A549 (cell line): ENCODE data around the gene HSF2BP. TPM values are rescaled to one million over a fixed set of nuclear protein-coding genes. Genes with fewer than 3 reads are reported as not detected.

ENCODE experiments used
- ATAC-seq, 2 experiments: fragments of 200-7000 bp in 1 of 2; fragments of >200 bp in 1 of 2; cut with Nextera tagmentation in 1 of 2; cut with Tn5 transposase in 1 of 2; 3 replicates each; pipeline versions ENCODE4 v1.8.0 to v1.9.1; 2018 to 2020; ENCODE audit warnings: mild to moderate bottlenecking in 1 of 2, moderate library complexity in 1 of 2
- CTCF ChIA-PET: fragments of 300-600 bp; sonication (Branson Sonifier 250); formaldehyde crosslinking; extraction: SDS; loops from one replicate; lab custom pipeline; 2021; ENCODE audit warnings: antibody characterized with exemption, inconsistent platforms; lab: Yijun Ruan, JAX
- POLR2A ChIA-PET: fragments of 350-600 bp; formaldehyde crosslinking; extraction: SDS; loops from one replicate; lab custom pipeline; 2021; ENCODE audit warnings: antibody characterized with exemption, inconsistent platforms; lab: Yijun Ruan, JAX
- DNase-seq, 2 experiments: peaks; one replicate each; pipeline versions ENCODE4 v3.0.0 to v3.0.0-alpha.2; 2011 to 2016; ENCODE audit warnings: low read depth in 1 of 2, low spot score in 1 of 2
- FAIRE-seq: peaks from 2 replicates; lab custom pipeline; 2011; peaks lifted over from hg19 to GRCh38; lab: Jason Lieb, UNC
- H3K27ac ChIP-seq, 2 experiments: fragments of >200 bp; sonication (Bioruptor Twin); formaldehyde crosslinking; 3 replicates each; pipeline ENCODE4 v1.5.1; 2016 to 2017
- H3K4me1 ChIP-seq: fragments of >200 bp; sonication (Bioruptor Twin); formaldehyde crosslinking; 3 replicates; pipeline ENCODE4 v1.6.1; 2016
- H3K4me2 ChIP-seq: fragments of >200 bp; sonication (Bioruptor Twin); formaldehyde crosslinking; 3 replicates; pipeline ENCODE4 v1.6.1; 2016
- H3K4me3 ChIP-seq: fragments of >200 bp; sonication (Bioruptor Twin); formaldehyde crosslinking; 3 replicates; pipeline ENCODE4 v1.5.1; 2016
- H3K9me3 ChIP-seq: fragments of >200 bp; sonication (Bioruptor Twin); formaldehyde crosslinking; 3 replicates; pipeline ENCODE4 v1.6.1; 2016
- ATOH8 ChIP-seq: fragments of 250-450 bp; sonication (Bioruptor Pico); IDR thresholded peaks from 2 replicates; pipeline ENCODE4 v1.5.0; 2020; ENCODE audit warnings: low read depth, mild to moderate bottlenecking, moderate library complexity
- CBX2 ChIP-seq: fragments of 200-600 bp; sonication (generic); IDR thresholded peaks from 2 replicates; pipeline ENCODE4 v1.6.1; 2016; ENCODE audit warnings: low read depth, mild to moderate bottlenecking, borderline replicate concordance
- CHD2 ChIP-seq: fragments of 150-350 bp; IDR thresholded peaks from 2 replicates; pipeline ENCODE4 v1.6.1; 2014; ENCODE audit warnings: low read length; ENCODE audit not compliant: partially characterized antibody
- CTCF ChIP-seq: fragments of >200 bp; sonication (Bioruptor Twin); formaldehyde crosslinking; IDR thresholded peaks from 3 replicates; pipeline ENCODE4 v1.5.1; 2016
- E2F6 ChIP-seq: IDR thresholded peaks from 2 replicates; pipeline ENCODE4 v1.6.1; 2012; ENCODE audit warnings: low read depth, borderline replicate concordance
- ELK1 ChIP-seq: fragments of 150-350 bp; IDR thresholded peaks from 2 replicates; pipeline ENCODE4 v1.6.1; 2014; ENCODE audit warnings: low read depth, mild to moderate bottlenecking, low read length
- ESRRA ChIP-seq: fragments of 150-350 bp; IDR thresholded peaks from 2 replicates; pipeline ENCODE4 v1.6.1; 2014; ENCODE audit warnings: mild to moderate bottlenecking, low read length, borderline replicate concordance
- HDAC2 ChIP-seq: fragments of 200-600 bp; sonication (generic); IDR thresholded peaks from 2 replicates; pipeline ENCODE4 v1.6.1; 2016
- HEYL ChIP-seq: fragments of 250-450 bp; sonication (Bioruptor Pico); IDR thresholded peaks from 2 replicates; pipeline ENCODE4 v1.8.0; 2021; ENCODE audit warnings: mild to moderate bottlenecking, moderate library complexity
- HOXA7 ChIP-seq: fragments of 250-450 bp; sonication (Bioruptor Pico); IDR thresholded peaks from 2 replicates; pipeline ENCODE4 v1.5.0; 2020; ENCODE audit warnings: mild to moderate bottlenecking, moderate library complexity
- KDM1A ChIP-seq: fragments of 200-600 bp; sonication (generic); IDR thresholded peaks from 2 replicates; pipeline ENCODE4 v1.6.1; 2016; ENCODE audit warnings: low read depth, mild to moderate bottlenecking
- MAFK ChIP-seq: fragments of 450-650 bp; IDR thresholded peaks from 2 replicates; pipeline ENCODE4 v1.6.1; 2014; ENCODE audit not compliant: partially characterized antibody
- MAZ ChIP-seq: fragments of 150-350 bp; IDR thresholded peaks from 2 replicates; pipeline ENCODE4 v1.6.1; 2014; ENCODE audit warnings: antibody characterized with exemption, low read depth, low read length, borderline replicate concordance
- MYC ChIP-seq: IDR thresholded peaks from 2 replicates; pipeline ENCODE4 v1.6.1; 2012; ENCODE audit warnings: mild to moderate bottlenecking, inconsistent platforms, low read length, improper control_type of control experiment, borderline replicate concordance
- POLR2AphosphoS2 ChIP-seq: conservative IDR thresholded peaks from 2 replicates; pipeline ENCODE4 v1.6.1; 2012; ENCODE audit warnings: low read length, improper control_type of control experiment, inconsistent platforms
- RAD21 ChIP-seq, 2 experiments: fragments of >200 bp in 1 of 2; sonication (Bioruptor Twin) in 1 of 2; formaldehyde crosslinking in 1 of 2; IDR thresholded peaks in 1 of 2; conservative IDR thresholded peaks in 1 of 2; 2 replicates in 1 of 2; 3 replicates in 1 of 2; pipeline ENCODE4 v1.6.1; 2012 to 2018; ENCODE audit warnings: inconsistent platforms in 1 of 2
- RCOR1 ChIP-seq: fragments of 150-350 bp; IDR thresholded peaks from 2 replicates; pipeline ENCODE4 v1.6.1; 2014; ENCODE audit warnings: antibody characterized with exemption, low read length, low read depth
- ZNF302 ChIP-seq: fragments of 250-450 bp; sonication (Bioruptor Pico); IDR thresholded peaks from 2 replicates; pipeline ENCODE4 v1.9.0; 2021; ENCODE audit warnings: inconsistent platforms, mild to moderate bottlenecking, moderate library complexity
- WGBS: methylation state at CpG from one replicate; pipeline ENCODE4 v1.1.6; 2017; ENCODE audit errors: missing lambda C conversion rate; 5-methylcytosine and 5-hydroxymethylcytosine counted together
- polyA plus RNA-seq, 4 experiments: library from polyadenylated mRNA; depleted of rRNA in 3 of 4; stranded (reverse); fragments of >200 nt; fragmentation: RNase III in 1 of 4; extraction: RNeasy Plus Mini Kit Qiagen cat#74134 plus additional on column Dnase treatment in 1 of 4; gene quantifications; 2 replicates in 3 of 4; 3 replicates in 1 of 4; pipeline ENCODE4 v1.2.3, GENCODE V29; 2011 to 2017

HSF2BP gene
- polyA plus RNA-seq, 2 of the 4 experiments (the other 2 are of a cell fraction): 1.7 to 3.1 TPM

GRCh38 chr21:43646550-43647260 lies 12.6 kb downstream of the HSF2BP start (continued):
- no peak for TF ChIP-seq ATOH8 (CRISPR knock-in tag)
- TF ChIP-seq KDM1A: no peak
- no peak for TF ChIP-seq CBX2
- no peak for TF ChIP-seq HDAC2
- peak; percentile 85 for TF ChIP-seq CTCF
- no peak for TF ChIP-seq POLR2AphosphoS2
- TF ChIP-seq MAFK: peak; percentile 99
- TF ChIP-seq MYC: no peak
- TF ChIP-seq RCOR1: no peak
- peak; percentile 96 to 99 for TF ChIP-seq RAD21 (conservative IDR thresholded peaks at IDR 0.05 in 1 of 2, IDR thresholded peaks at IDR 0.05 in 1 of 2)
- TF ChIP-seq CHD2: no peak
- TF ChIP-seq ZNF302 (CRISPR knock-in tag): no peak
- no peak for TF ChIP-seq MAZ

GRCh38 chr21:43645976-43646375 lies 13.3 kb downstream of the HSF2BP start:
- FAIRE-seq: no peak
- peaks cover 30% of the 10 kb centered on the region for H3K4me1 ChIP-seq
- H3K4me2 ChIP-seq: peak overlapping the region; percentile 72
- TF ChIP-seq HEYL (CRISPR knock-in tag) (no peak), ELK1 (no peak), HOXA7 (CRISPR knock-in tag) (no peak), E2F6 (no peak), ESRRA (no peak)
- ChIA-PET POLR2A (interaction anchor here (0.6 to 1.6 kb wide), 6 partner anchors 34 to 342 kb away, joined by 3 to 6 read pairs (median 4); no protein-coding TSS in a partner anchor), CTCF (interaction anchor here (0.9 to 4.4 kb wide), 20 partner anchors 11 to 320 kb away, joined by 3 to 49 read pairs (median 5); partner anchors contain the start of genes HSF2BP and RRP1B)
- H3K4me3 ChIP-seq: no peak overlapping the region
- ATAC-seq: no peak; a peak in 1 of 6 replicates
- 5% methylated on average over 4 of the region's 4 CpGs for WGBS
- H3K27ac ChIP-seq: peak overlapping the region; percentile 97 to 98
- no peaks in the 10 kb centered on the region for H3K9me3 ChIP-seq
- peak in 1 of 2 experiments; percentile 40 for DNase-seq
